SK-N-SH (cell line): ENCODE data around the gene POLR1A. TPM values are rescaled to one million over a fixed set of nuclear protein-coding genes. Genes with fewer than 3 reads are reported as not detected.

ENCODE experiments used
- CTCF ChIA-PET: fragments of 300-600, 350-600 bp; formaldehyde crosslinking; extraction: SDS; loops from one replicate; lab custom pipeline; 2021; lab: Yijun Ruan, JAX
- POLR2A ChIA-PET: fragments of 350-600 bp; sonication (Branson Sonifier 250); formaldehyde crosslinking; extraction: SDS; loops from one replicate; lab custom pipeline; 2020; ENCODE audit warnings: antibody characterized with exemption, inconsistent platforms; lab: Yijun Ruan, JAX
- DNase-seq: peaks from one replicate; pipeline ENCODE4 v3.0.0; 2012
- H2AFZ ChIP-seq: fragments of 200-600 bp; sonication (generic); 2 replicates; pipeline ENCODE4 v1.8.1; 2016; ENCODE audit warnings: antibody characterized with exemption, mild to moderate bottlenecking, low read depth
- H3F3A ChIP-seq: fragments of 200-600 bp; sonication (generic); replicated peaks from 2 replicates; pipeline ENCODE3; 2016; ENCODE audit warnings: antibody characterized with exemption, mild to moderate bottlenecking; ENCODE audit not compliant: insufficient read depth
- H3K27ac ChIP-seq, 2 experiments: fragments of 200-500 bp in 1 of 2; fragments of 200-600 bp in 1 of 2; sonication (Bioruptor generic) in 1 of 2; sonication (generic), shearing (Covaris generic) in 1 of 2; 2 replicates each; pipeline versions ENCODE4 v1.5.1 to v1.6.1; 2014 to 2016; ENCODE audit warnings: low read depth in 2 of 2, inconsistent platforms in 1 of 2, low read length in 1 of 2, mild to moderate bottlenecking in 1 of 2, mixed read lengths in 1 of 2
- H3K27me3 ChIP-seq: fragments of 200-600 bp; sonication (generic), shearing (Covaris generic); 2 replicates; pipeline ENCODE4 v1.6.1; 2016; ENCODE audit warnings: mixed run types; ENCODE audit not compliant: insufficient read depth
- H3K36me3 ChIP-seq, 2 experiments: fragments of 200-500 bp in 1 of 2; fragments of 200-600 bp in 1 of 2; sonication (Bioruptor generic) in 1 of 2; sonication (generic) in 1 of 2; replicated peaks in 1 of 2; 2 replicates each; pipeline versions ENCODE3 to v1.5.1; 2014 to 2016; ENCODE audit warnings: low read length in 1 of 2, mild to moderate bottlenecking in 1 of 2; ENCODE audit not compliant: insufficient read depth in 2 of 2, control insufficient read depth in 1 of 2
- H3K4me1 ChIP-seq, 2 experiments: fragments of 200-500 bp in 1 of 2; fragments of 200-600 bp in 1 of 2; sonication (Bioruptor generic) in 1 of 2; sonication (generic), shearing (Covaris generic) in 1 of 2; 2 replicates each; pipeline versions ENCODE4 v1.5.1 to v1.6.1; 2014 to 2016; ENCODE audit warnings: low read depth in 1 of 2, low read length in 1 of 2, mixed run types in 1 of 2; ENCODE audit not compliant: insufficient read depth in 2 of 2, control insufficient read depth in 1 of 2
- H3K4me2 ChIP-seq: fragments of 200-600 bp; sonication (generic), shearing (Covaris generic); 2 replicates; pipeline ENCODE4 v1.6.1; 2017; ENCODE audit warnings: mixed run types
- H3K4me3 ChIP-seq, 2 experiments: fragments of 200-500 bp in 1 of 2; fragments of 200-600 bp in 1 of 2; sonication (Bioruptor generic) in 1 of 2; sonication (generic), shearing (Covaris generic) in 1 of 2; 2 replicates each; pipeline versions ENCODE4 v1.5.1 to v1.8.1; 2014 to 2016; ENCODE audit warnings: low read depth in 2 of 2, inconsistent platforms in 1 of 2, low read length in 1 of 2, mild to moderate bottlenecking in 1 of 2, mixed read lengths in 1 of 2, moderate library complexity in 1 of 2
- H3K79me2 ChIP-seq: fragments of 200-600 bp; sonication (generic); 2 replicates; pipeline ENCODE4 v1.8.1; 2017; ENCODE audit warnings: mild to moderate bottlenecking; ENCODE audit not compliant: insufficient read depth
- H3K9ac ChIP-seq: fragments of 200-600 bp; sonication (generic); 2 replicates; pipeline ENCODE4 v1.6.1; 2017; ENCODE audit warnings: mixed run types
- H3K9me2 ChIP-seq: fragments of 200-600 bp; sonication (generic); 2 replicates; pipeline ENCODE4 v1.6.1; 2017; ENCODE audit warnings: mixed run types
- H3K9me3 ChIP-seq: fragments of 200-600 bp; sonication (generic); 2 replicates; pipeline ENCODE4 v1.6.1; 2017; ENCODE audit warnings: mixed run types, mild to moderate bottlenecking, moderate library complexity
- H4K20me1 ChIP-seq: fragments of 200-600 bp; sonication (generic); 2 replicates; pipeline ENCODE4 v1.6.1; 2017; ENCODE audit warnings: mild to moderate bottlenecking, mixed run types; ENCODE audit not compliant: insufficient read depth
- CTCF ChIP-seq: fragments of 200-600 bp; sonication (generic); IDR thresholded peaks from 2 replicates; pipeline ENCODE4 v1.6.1; 2017; ENCODE audit warnings: antibody characterized with exemption, mild to moderate bottlenecking, moderate library complexity
- ELF1 ChIP-seq: IDR thresholded peaks from 2 replicates; pipeline ENCODE4 v1.4.0; 2012
- EP300 ChIP-seq, 2 experiments: IDR thresholded peaks; 2 replicates each; pipeline versions ENCODE4 v1.4.0 to v1.6.1; 2012; ENCODE audit warnings: borderline replicate concordance in 1 of 2, low read depth in 1 of 2, low read length in 1 of 2
- EZH2phosphoT487 ChIP-seq: fragments of 200-600 bp; sonication (generic); IDR thresholded peaks from 2 replicates; pipeline ENCODE4 v1.6.1; 2017; ENCODE audit warnings: low read depth, mixed run types, mild to moderate bottlenecking, antibody characterized with exemption, moderate library complexity, borderline replicate concordance
- GABPA ChIP-seq: IDR thresholded peaks from 2 replicates; pipeline ENCODE4 v1.4.0; 2012; ENCODE audit warnings: low read depth, mild to moderate bottlenecking
- GATA2 ChIP-seq: sonication (generic); formaldehyde crosslinking; IDR thresholded peaks from 2 replicates; pipeline ENCODE4 v1.5.0; 2020; ENCODE audit warnings: mild to moderate bottlenecking, missing genetic modification reagents
- IRF3 ChIP-seq: fragments of 150-350 bp; IDR thresholded peaks from 2 replicates; pipeline ENCODE4 v1.6.1; 2016; ENCODE audit warnings: mild to moderate bottlenecking, low read depth, low read length
- JUND ChIP-seq: IDR thresholded peaks from 2 replicates; pipeline ENCODE4 v1.4.0; 2012
- MAX ChIP-seq: IDR thresholded peaks from 2 replicates; pipeline ENCODE4 v1.4.0; 2012; ENCODE audit warnings: low read depth
- MXI1 ChIP-seq: IDR thresholded peaks from 2 replicates; pipeline ENCODE4 v1.6.1; 2012; ENCODE audit warnings: mild to moderate bottlenecking, low read depth, low read length, improper control_type of control experiment
- NFIC ChIP-seq: IDR thresholded peaks from 2 replicates; pipeline ENCODE4 v1.4.0; 2012; ENCODE audit warnings: borderline replicate concordance
- POLR2AphosphoS5 ChIP-seq: IDR thresholded peaks from 2 replicates; pipeline ENCODE4 v1.6.1; 2012; ENCODE audit warnings: low read depth, low read length
- REST ChIP-seq: IDR thresholded peaks from 2 replicates; pipeline ENCODE4 v1.6.1; 2012; ENCODE audit warnings: mild to moderate bottlenecking, low read depth, low read length, moderate library complexity
- RFX5 ChIP-seq: IDR thresholded peaks from 2 replicates; pipeline ENCODE4 v1.6.1; 2012; ENCODE audit warnings: mild to moderate bottlenecking, improper control_type of control experiment, low read length
- RXRA ChIP-seq: IDR thresholded peaks from 2 replicates; pipeline ENCODE4 v1.4.0; 2012; ENCODE audit warnings: low read depth, mild to moderate bottlenecking, borderline replicate concordance
- SIN3A ChIP-seq: IDR thresholded peaks from 2 replicates; pipeline ENCODE4 v1.6.1; 2012; ENCODE audit warnings: low read depth, mild to moderate bottlenecking, low read length, moderate library complexity, borderline replicate concordance
- TAF1 ChIP-seq: IDR thresholded peaks from 2 replicates; pipeline ENCODE4 v1.6.1; 2012; ENCODE audit warnings: low read depth, mild to moderate bottlenecking, low read length, moderate library complexity, borderline replicate concordance
- TEAD4 ChIP-seq: IDR thresholded peaks from 2 replicates; pipeline ENCODE4 v1.4.0; 2012; ENCODE audit warnings: mild to moderate bottlenecking, borderline replicate concordance; ENCODE audit not compliant: insufficient read depth
- USF1 ChIP-seq: IDR thresholded peaks from 2 replicates; pipeline ENCODE4 v1.4.0; 2012; ENCODE audit warnings: low read depth, borderline replicate concordance
- WGBS: methylation state at CpG from one replicate; pipeline ENCODE4 v1.1.6; 2017; ENCODE audit warnings: low lambda C conversion rate; 5-methylcytosine and 5-hydroxymethylcytosine counted together
- polyA plus RNA-seq, 3 experiments: library from polyadenylated mRNA; depleted of rRNA; stranded (reverse); fragments of >200 nt; gene quantifications; 2 replicates each; pipeline ENCODE4 v1.2.3, GENCODE V29; 2012

POLR1A gene
- polyA plus RNA-seq, 1 of the 3 experiments (the other 2 are of a cell fraction), result 6.1 TPM

- H3K4me3 ChIP-seq, result no peak overlapping the region
- no peak overlapping the region for H3K9ac ChIP-seq
- no peak for DNase-seq
- no peak overlapping the region for H2AFZ ChIP-seq
- TF ChIP-seq EP300 (IDR thresholded peaks at IDR 0.05; ENCODE audit: borderline replicate concordance in 1 of 2, low read depth in 1 of 2, low read length in 1 of 2) (no peak), JUND (no peak), RXRA (no peak), REST (no peak), GATA2 (no peak), RFX5 (no peak), POLR2AphosphoS5 (no peak), TEAD4 (no peak), EZH2phosphoT487 (no peak)
- TF ChIP-seq, all 33 proteins: peak for 0
- Histone ChIP-seq H3K4me1 (peaks cover 8 to 25% of the 10 kb centered on the region in 2 experiments; a peak in 3 of 4 replicates), H3K9me2 (no peaks in the 10 kb centered on the region), H4K20me1 (no peaks in the 10 kb centered on the region), H3K4me2 (no peak overlapping the region), H3K27me3 (no peaks in the 10 kb centered on the region), H3K9me3 (peaks cover 4% of the 10 kb centered on the region; the same call in 1 of the 2 replicates), H3K79me2 (no peaks in the 10 kb centered on the region), H3F3A (peaks cover 10% of the 10 kb centered on the region), H3K27ac (no peak overlapping the region), H3K36me3 (no peaks in the 10 kb centered on the region)
- POLR2A ChIA-PET, result no interaction called here
- CTCF ChIA-PET, result no interaction called here
- WGBS, result 27% methylated on average over 4 of the region's 4 CpGs
Observed at GRCh38 chr2:86002375-86002774, 103.3 kb downstream of the POLR1A start.

GRCh38 chr2:86001326-86001725 lies 104.4 kb downstream of the POLR1A start:
- CTCF ChIA-PET, result interaction anchor here (1.1 kb wide), 1 partner anchor 29 kb away, joined by 3 read pairs; no protein-coding TSS in a partner anchor
- DNase-seq, result no peak
- H2AFZ ChIP-seq, result no peak overlapping the region
- TF ChIP-seq GABPA, result no peak
- TF ChIP-seq MAX, result no peak
- no peak for TF ChIP-seq ELF1
- TF ChIP-seq JUND, result no peak
- no peak for TF ChIP-seq CTCF
- TF ChIP-seq TAF1, result no peak
- TF ChIP-seq USF1, result no peak
- TF ChIP-seq IRF3, result no peak
- TF ChIP-seq MXI1, result no peak
- TF ChIP-seq NFIC, result no peak
- no peak for TF ChIP-seq SIN3A

More at GRCh38 chr2:86001326-86001725, 104.4 kb downstream of the POLR1A start:
- Histone ChIP-seq H3K27me3 (no peaks in the 10 kb centered on the region), H3K9me3 (no peaks in the 10 kb centered on the region; the same call in 1 of the 2 replicates), H3K36me3 (no peaks in the 10 kb centered on the region), H3K27ac (no peak overlapping the region), H3K4me1 (peaks cover 18 to 31% of the 10 kb centered on the region in 2 experiments; a peak in 3 of 4 replicates), H4K20me1 (no peaks in the 10 kb centered on the region), H3K79me2 (no peaks in the 10 kb centered on the region), H3K4me2 (no peak overlapping the region), H3K9me2 (no peaks in the 10 kb centered on the region), H3F3A (peaks cover 10% of the 10 kb centered on the region), H3K4me3 (no peak overlapping the region), H3K9ac (no peak overlapping the region)
- 88% methylated on average over 1 of the region's 1 CpG for WGBS
- POLR2A ChIA-PET, result no interaction called here
